Occipital lobe (tissue), 2 donors: ENCODE measurements around the gene WFDC5. TPM values are rescaled to one million over a fixed set of nuclear protein-coding genes. Genes with fewer than 3 reads are reported as not detected.
"Not testable (repeated sequence)": the region's sequence is repeated elsewhere in the genome, so short reads cannot be mapped to it uniquely, and the experiment has no call there.

Source experiments
- DNase-seq: peaks from one replicate; lab custom pipeline; 2025; lab: John Stamatoyannopoulos, UW
- total RNA-seq: library from RNA; depleted of rRNA; stranded (reverse); fragments of >200 nt; gene quantifications from one replicate; pipeline ENCODE4 v1.2.3, GENCODE V29; 2014

The WFDC5 gene, protein sequence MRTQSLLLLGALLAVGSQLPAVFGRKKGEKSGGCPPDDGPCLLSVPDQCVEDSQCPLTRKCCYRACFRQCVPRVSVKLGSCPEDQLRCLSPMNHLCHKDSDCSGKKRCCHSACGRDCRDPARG
- total RNA-seq = not detected

DNA sequence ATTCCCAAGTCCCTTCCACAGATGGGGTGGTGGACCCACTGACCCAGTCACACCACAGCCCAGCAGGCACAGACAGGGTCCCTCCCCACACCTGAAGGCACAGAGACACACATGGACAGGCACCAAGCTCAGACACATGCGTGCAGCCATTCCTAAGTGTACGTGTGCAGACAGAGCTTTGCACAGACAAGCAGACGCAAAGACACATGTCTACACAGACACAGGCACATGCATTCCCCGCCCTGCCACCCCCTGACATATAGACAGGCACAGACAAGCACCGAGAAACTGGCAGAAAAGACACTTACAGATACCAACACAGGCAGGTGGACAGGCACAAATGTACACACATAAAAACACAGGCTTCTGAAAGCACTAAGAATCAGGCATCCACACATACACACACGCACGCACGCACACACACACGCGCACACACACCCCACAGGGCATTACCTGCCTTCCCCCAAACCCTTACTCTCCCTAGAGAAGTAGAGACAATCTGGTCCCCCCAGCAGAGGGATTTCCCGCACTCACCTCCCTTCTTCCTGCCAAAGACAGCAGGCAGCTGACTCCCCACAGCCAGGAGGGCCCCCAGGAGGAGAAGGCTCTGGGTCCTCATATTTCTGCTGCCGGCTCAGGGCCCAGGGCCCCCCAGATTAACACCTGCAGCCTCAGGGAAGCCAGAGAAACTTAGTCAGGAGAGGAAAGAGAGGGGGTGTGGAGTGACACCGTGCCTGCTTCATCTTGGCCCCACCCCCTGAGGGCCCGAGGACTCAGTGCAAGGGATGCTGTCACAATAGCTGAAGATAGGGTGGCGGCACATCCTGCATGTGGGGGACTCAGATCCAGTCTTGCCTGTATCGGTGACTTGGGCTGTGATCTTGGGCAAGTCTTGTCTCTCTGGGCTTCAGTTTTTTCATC lies at the start of gene WFDC5:
TSS of gene WFDC5 (minus strand) at position 710 of the 921 bp plus-strand sequence. CDS start at position 619, 91 bp downstream.
- DNase-seq = no peak

DNA sequence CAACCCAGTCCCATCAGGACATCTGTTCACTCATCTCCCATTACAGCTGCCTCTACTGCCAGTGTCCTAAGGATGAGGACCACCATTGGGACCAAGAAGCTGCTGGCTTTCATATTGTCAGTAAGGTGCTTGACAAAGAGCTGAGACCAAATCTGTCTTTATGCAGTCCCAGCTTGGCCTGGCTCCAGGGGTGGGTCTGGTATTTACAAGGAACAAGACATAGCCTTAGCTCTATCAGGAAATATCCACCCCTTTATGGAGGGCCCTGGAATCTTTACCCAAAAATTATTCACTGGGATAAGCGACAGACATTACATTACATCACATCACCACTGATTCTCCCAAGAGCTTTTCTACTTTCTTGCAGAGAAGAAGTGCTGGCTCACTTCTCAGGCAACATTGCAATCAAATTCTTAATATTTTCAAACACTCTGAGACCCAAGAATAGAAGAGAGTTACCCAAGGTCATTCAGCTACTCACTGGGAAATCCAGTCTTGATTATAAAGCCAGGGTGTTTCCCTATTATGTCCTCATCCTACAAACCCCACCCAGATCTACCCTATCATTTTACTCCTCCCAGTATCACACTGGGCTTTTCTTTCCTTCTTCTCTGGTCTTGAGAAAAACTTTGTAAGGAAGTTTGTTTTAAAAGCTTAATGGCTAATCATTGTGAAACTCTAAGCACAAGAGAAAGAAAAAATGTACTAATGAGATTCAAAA lies 48.3 kb upstream of the WFDC5 start:
- no peak for DNase-seq

- DNase-seq = no peak
Observed at GRCh38 chr20:45157962-45158361, 43.0 kb upstream of the WFDC5 start.

GRCh38 chr20:45156713-45157112 lies 41.7 kb upstream of the WFDC5 start:
- DNase-seq = no peak

DNA sequence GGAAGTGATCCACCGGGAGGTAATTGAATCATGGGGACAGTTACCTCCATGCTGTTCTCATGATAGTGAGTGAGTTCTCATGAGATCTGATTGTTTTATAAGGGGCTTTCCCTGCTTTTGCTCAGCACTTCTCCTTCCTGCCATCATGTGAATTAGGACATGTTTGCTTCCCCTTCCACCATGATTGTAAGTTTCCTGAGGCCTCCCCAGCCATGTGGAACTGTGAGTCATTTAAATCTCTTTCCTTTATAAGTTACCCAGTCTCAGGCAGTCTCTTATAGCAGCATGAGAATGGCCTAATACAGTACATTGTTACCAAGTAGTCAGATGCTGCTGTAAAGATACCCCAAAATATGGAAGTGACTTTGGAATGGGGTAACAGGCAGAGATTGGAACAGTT lies 39.8 kb upstream of the WFDC5 start:
- not testable (repeated sequence) for DNase-seq

- DNase-seq = no peak
Observed at GRCh38 chr20:45154183-45154582, 39.2 kb upstream of the WFDC5 start.

GRCh38 chr20:45153752-45154151 lies 38.8 kb upstream of the WFDC5 start:
- no peak for DNase-seq

DNA sequence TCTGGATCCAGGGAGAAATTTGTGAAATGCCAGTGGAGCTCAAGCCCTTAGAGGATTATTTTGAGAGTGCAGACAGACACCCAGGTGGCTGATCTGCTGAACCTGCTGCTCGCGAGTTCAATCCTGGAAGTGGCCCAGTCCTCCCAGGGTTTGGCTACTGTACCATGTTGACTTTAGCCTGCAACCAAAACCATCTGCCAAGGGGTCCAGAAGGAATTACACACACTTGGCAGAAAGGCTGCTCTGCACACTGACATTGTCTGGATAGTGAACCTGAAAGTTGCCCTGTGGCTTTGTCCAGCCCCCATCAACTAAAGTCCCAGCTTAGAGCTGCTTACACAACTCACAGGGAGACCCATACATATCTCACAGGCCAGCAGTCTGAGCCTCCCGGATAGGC lies 38.2 kb upstream of the WFDC5 start:
- DNase-seq = no peak

GRCh38 chr20:45152405-45152804 lies 37.4 kb upstream of the WFDC5 start:
- no peak for DNase-seq

GRCh38 chr20:45149062-45149461 lies 34.1 kb upstream of the WFDC5 start:
- no peak for DNase-seq

DNA sequence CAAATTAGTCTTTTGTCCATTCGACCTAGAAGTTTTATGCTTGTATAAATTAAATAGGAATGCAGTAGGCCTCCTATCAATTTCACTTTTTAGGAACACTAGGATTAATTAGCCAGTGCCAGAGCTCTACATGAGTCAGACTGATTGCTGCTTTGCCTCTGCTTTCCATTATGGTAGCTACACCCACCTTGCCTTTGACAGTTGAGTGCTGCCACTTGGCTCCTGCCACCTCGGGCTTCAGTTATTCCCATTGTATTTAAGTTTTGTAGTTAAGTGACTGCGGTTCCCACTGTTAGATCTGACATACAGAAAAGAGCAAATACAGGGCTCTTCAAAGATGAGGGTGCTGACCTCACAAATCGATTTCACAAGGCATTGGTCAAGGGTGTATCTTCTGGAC lies 25.9 kb upstream of the WFDC5 start:
- no peak for DNase-seq

DNA sequence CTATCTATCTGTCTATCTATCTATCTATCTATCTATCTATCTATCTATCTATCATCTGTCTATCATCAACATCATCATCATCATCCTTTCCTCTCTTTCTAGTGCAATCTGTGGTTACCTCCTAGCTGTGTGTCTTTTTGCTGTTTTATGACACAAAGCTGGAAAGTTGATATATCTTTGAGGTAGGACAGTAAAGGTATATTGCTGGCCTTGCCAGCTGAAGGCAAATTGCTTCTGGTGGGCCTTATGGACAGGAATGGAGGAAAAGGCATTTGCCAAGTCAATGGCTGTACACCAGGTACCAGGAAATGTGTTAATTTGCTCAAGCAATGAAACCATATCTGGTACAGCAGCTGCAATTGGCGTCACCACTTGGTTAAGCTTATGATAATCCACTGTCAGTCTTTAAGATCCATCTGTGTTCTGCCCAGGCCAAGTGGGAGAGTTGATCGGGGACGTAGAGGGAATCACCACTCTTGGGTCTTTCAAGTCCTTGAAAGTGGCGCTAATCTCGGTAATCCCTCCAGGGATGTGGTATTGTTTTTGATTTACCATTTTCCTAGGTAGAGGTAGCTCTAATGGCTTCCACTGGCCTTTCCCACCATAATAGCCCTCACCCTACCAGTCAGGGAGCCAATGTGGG lies 24.9 kb upstream of the WFDC5 start:
- DNase-seq = not testable (repeated sequence)

DNA sequence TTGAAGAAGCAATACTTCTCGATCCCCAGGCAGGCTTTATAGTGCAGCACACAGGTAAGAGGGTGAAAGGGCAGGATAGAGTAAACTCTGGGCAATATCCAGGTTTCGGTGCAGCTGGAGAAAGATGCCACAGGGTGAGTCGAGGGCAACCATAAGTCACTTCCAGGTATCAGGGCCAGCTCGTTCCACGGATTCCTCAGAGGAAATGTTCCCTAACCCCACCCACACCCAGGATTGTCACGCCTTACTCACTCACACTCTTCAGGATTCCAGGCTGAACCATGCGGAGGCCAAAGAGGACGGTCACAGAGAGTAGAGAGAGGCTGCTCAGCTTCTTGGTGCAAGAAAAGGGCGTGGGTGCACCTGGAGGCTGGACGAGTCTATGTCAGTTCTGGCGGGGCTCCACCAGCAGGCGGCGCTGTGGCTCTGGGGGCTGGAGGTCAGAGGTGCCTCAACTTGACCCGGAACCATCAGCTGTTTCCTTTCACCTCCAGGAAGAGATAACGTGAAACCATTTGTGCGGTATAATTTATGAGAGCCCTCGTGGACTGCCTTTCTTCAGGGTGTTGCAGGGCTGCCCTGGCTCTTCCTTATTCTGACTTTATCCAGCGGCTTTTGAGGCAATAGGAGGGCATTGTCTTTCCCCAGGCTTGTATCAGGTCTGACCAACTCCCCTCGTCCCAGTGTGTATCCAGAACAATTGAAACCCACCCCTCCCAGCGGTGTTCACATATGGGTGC lies 23.8 kb upstream of the WFDC5 start:
- no peak for DNase-seq

DNA sequence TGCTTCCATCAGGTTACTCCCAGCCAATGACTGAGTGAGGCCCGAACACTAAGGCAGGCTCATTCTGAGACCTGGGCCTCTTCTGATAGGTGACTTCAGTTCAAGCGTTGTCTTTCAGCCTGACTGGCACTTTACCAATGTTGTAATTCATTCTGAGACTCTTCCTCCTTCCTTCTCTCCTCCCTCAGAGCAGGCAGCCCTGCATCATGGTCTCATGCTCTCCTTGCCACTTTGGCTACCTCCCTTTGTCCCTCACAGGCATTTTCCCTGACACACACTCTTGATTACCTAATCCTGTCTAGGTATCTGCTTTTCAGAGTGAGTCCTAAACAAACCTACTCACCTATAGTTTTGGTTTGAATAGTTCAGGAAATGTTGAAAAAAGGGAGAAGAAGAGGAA lies 21.9 kb upstream of the WFDC5 start:
- no peak for DNase-seq

- DNase-seq = no peak
Observed at GRCh38 chr20:45128099-45128498, 13.1 kb upstream of the WFDC5 start.

DNA sequence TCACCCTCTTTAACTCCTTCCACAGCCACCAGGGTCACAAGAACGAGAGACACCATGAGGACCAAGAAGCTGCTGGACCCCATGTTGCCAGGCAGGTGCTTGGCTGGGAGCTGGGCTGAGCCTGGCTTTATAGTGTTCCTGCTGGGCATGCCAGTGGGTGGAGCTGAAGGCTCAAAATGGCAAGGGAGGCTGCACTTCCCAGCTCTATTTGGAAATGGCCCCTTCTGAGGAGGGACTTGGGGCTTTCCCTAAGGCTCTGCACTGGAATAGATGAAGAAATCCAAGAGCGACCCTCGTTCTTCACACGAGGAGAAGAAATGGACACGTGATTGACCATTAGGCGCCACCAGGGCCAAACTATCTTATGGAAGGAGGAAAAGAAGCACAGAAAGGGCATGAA lies 9.4 kb upstream of the WFDC5 start, which contains the start of gene WFDC12:
TSS of gene WFDC12 (minus strand) at position 101 of the 400 bp plus-strand sequence. CDS start at position 83, 18 bp downstream.
- no peak for DNase-seq

DNA sequence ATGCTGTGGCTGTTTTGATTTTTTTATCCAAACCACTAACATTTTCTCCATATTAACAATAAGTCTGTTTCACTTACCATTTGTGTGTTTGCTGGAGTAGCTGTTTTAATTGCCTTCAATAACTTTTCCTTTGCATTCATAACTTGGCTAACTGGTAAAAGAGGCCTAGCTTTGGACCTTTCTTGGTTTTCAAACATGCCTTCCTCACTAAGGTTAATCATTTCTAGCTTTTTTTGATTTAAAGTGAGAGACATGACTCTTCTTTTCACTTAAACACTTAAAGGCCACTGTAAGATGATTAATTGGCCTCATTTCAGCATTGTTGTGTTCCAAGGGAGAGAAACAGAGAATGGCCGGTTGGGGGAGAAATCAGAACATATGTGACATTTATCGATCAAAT lies 6.4 kb upstream of the WFDC5 start:
- no peak for DNase-seq

GRCh38 chr20:45119556-45120266 lies 4.7 kb upstream of the WFDC5 start:
- no peak for DNase-seq

- DNase-seq = no peak
Observed at GRCh38 chr20:45118028-45118427, 3.1 kb upstream of the WFDC5 start.

DNA sequence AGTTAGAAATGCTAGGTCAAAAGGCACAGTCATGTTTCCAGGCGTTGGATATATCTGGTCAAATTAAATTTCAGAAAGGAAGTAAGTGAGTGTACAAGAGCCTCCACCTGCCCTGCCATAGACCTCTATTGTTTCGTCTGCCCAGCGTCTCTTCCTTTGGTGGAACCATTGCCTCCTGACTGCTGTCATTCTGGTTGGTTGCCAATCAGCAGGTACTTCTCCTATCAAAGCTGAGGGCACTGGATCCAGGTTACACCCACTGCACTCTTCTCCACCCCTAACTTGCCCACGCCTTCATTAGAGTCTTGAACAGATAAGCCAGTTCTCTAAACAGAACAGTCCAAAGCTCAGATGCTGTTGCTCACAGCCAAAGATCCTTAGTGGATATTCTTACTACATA lies 2.6 kb upstream of the WFDC5 start:
- no peak for DNase-seq
